K562 (cell line): Measurements from ENCODE around the gene LRP4. TPM values are rescaled to one million over a fixed set of nuclear protein-coding genes. Genes with fewer than 3 reads are reported as not detected.

Experiments used
- AFF4 ChIP-seq: sonication (generic); formaldehyde crosslinking; IDR thresholded peaks from 2 replicates; pipeline ENCODE4 v1.8.0; 2023; ENCODE audit warnings: mild to moderate bottlenecking, missing genetic modification reagents
- ATF7 ChIP-seq: fragments of 450-650 bp; IDR thresholded peaks from 2 replicates; pipeline ENCODE4 v1.7.1; 2014; ENCODE audit warnings: mild to moderate bottlenecking, moderate library complexity
- CSDE1 ChIP-seq, 2 experiments: fragments of 450-650 bp; IDR thresholded peaks; 2 replicates each; pipeline ENCODE4 v1.6.1; 2016; ENCODE audit warnings: mild to moderate bottlenecking in 1 of 2
- ELK3 ChIP-seq: fragments of 450-650 bp; formaldehyde crosslinking; IDR thresholded peaks from 2 replicates; pipeline ENCODE4 v1.4.0; 2020; ENCODE audit warnings: mild to moderate bottlenecking
- ESRRB ChIP-seq: fragments of 250-450 bp; sonication (Bioruptor Pico); IDR thresholded peaks from 2 replicates; pipeline ENCODE4 v1.5.0; 2020; ENCODE audit warnings: mild to moderate bottlenecking, moderate library complexity, borderline replicate concordance
- HES1 ChIP-seq: fragments of 450-650 bp; IDR thresholded peaks from 2 replicates; pipeline ENCODE4 v1.6.1; 2016; ENCODE audit warnings: low read depth, mild to moderate bottlenecking, moderate library complexity
- NELFE ChIP-seq: IDR thresholded peaks from 2 replicates; pipeline ENCODE4 v1.6.1; 2011; ENCODE audit warnings: mild to moderate bottlenecking; ENCODE audit not compliant: insufficient read depth, insufficient read length
- NFE2L1 ChIP-seq: fragments of 450-650 bp; IDR thresholded peaks from 2 replicates; pipeline ENCODE4 v1.6.1; 2016; ENCODE audit warnings: missing genetic modification characterization, low read depth, mild to moderate bottlenecking, missing compliant biosample characterization, moderate library complexity, borderline replicate concordance
- POLR2A ChIP-seq: fragments of 450-650 bp; conservative IDR thresholded peaks from 2 replicates; pipeline ENCODE4 v1.6.1; 2016
- PREB ChIP-seq: sonication (generic); formaldehyde crosslinking; IDR thresholded peaks from 2 replicates; pipeline ENCODE4 v1.8.1; 2023; ENCODE audit warnings: mild to moderate bottlenecking, missing genetic modification reagents
- SIX5 ChIP-seq, 2 experiments: IDR thresholded peaks; 2 replicates each; pipeline ENCODE4 v1.6.1; 2011; ENCODE audit warnings: low read length in 2 of 2, borderline replicate concordance in 1 of 2, low read depth in 1 of 2, mild to moderate bottlenecking in 1 of 2, moderate library complexity in 1 of 2; ENCODE audit not compliant: insufficient read depth in 1 of 2
- ZBTB26 ChIP-seq: fragments of 450-650 bp; formaldehyde crosslinking; IDR thresholded peaks from 2 replicates; pipeline ENCODE4 v1.4.0; 2022; ENCODE audit warnings: missing genetic modification characterization
- ZNF134 ChIP-seq: fragments of 250-450 bp; sonication (Bioruptor Pico); conservative IDR thresholded peaks from 2 replicates; pipeline ENCODE4 v1.4.0; 2020
- ZNF354B ChIP-seq: fragments of 250-450 bp; sonication (Bioruptor Pico); IDR thresholded peaks from 2 replicates; pipeline ENCODE4 v1.4.0; 2020
- polyA plus RNA-seq, 8 experiments: library from polyadenylated mRNA; depleted of rRNA in 4 of 8; stranded (reverse) in 5 of 8; unstranded in 3 of 8; fragments of >200 nt; fragmentation: Nextera tagmentation in 2 of 8; fragmentation: Illumina TruSeq in 1 of 8; extraction: Ambion mirVana in 2 of 8; extraction: Trizol in 1 of 8; gene quantifications; 2 replicates each; pipeline versions ENCODE4 v1.2.1 to v1.2.3, GENCODE V29; 2011 to 2014; ENCODE audit warnings: inconsistent platforms in 1 of 8, missing spikeins in 1 of 8
- total RNA-seq, 7 experiments: library from RNA; depleted of rRNA in 6 of 7; stranded (reverse); fragments of >200 nt in 6 of 7; fragmentation: Illumina TruSeq in 2 of 7; extraction: Trizol in 2 of 7; gene quantifications; 2 replicates each; pipeline versions ENCODE4 v1.2.1 to v1.2.3, GENCODE V29; 2011 to 2021; ENCODE audit warnings: low replicate concordance in 1 of 7

Gene LRP4
- total and polyA plus RNA-seq, 9 of the 15 experiments (the other 6 are each of a cell fraction or from before 2014, with no cell fraction given): 0.04 to 0.54 (median 0.10) TPM

GRCh38 chr11:46832511-46833214 lies 85.7 kb downstream of the LRP4 start (continued):
- 0 out of 2 replicates have a peak, but pooled peaks have one; percentile 33 for TF ChIP-seq ELK3 (CRISPR knock-in tag)
- TF ChIP-seq NFE2L1: no peak
- no peak for TF ChIP-seq CSDE1 (IDR thresholded peaks at IDR 0.05)
- TF ChIP-seq ATF7: 0 out of 2 replicates have a peak, but pooled peaks have one; percentile 35
- no peak for TF ChIP-seq ZNF134 (CRISPR knock-in tag)
- no peak for TF ChIP-seq ESRRB (CRISPR knock-in tag)
- no peak for TF ChIP-seq PREB (CRISPR knock-in tag)
- no peak for TF ChIP-seq SIX5 (IDR thresholded peaks at IDR 0.05; ENCODE audit: borderline replicate concordance in 1 of 2, insufficient read depth in 1 of 2, low read depth in 1 of 2, low read length in 2 of 2)
- no peak for TF ChIP-seq HES1
- TF ChIP-seq ZBTB26: no peak
- TF ChIP-seq AFF4 (CRISPR knock-in tag): no peak
- no peak for TF ChIP-seq NELFE
- TF ChIP-seq POLR2A: no peak
- TF ChIP-seq ZNF354B: no peak
